ENCODE measurements around the gene UGT1A8. TPM values are rescaled to one million over a fixed set of nuclear protein-coding genes. Genes with fewer than 3 reads are reported as not detected.

Gene UGT1A8
- total and polyA plus RNA-seq, 10 donors: not detected

- 36 to 43% (median 38%) methylated on average over 11 of the region's 11 CpGs for WGBS, 5 donors
- peak; percentile 89 for DNase-seq
- peaks cover 0 to 21% (median 0%) of the 10 kb centered on the region in 7 donors for H3K27me3 ChIP-seq (replicated peaks in 1 of 7)
- no peak overlapping the region for H3K4me3 ChIP-seq
- H3K4me1 ChIP-seq: no peaks in the 10 kb centered on the region
- TF ChIP-seq CTCF (IDR thresholded peaks at IDR 0.05 in 8 of 11, conservative IDR thresholded peaks at IDR 0.05 in 3 of 11) (peak; percentile 48 to 88 (median 80)), POLR2AphosphoS5 (IDR thresholded peaks at IDR 0.05) (no peak)
- intact Hi-C loops (cut with DNase I; ENCODE audit: low total_unique reads): no loop called here
- H3K9me3 ChIP-seq: no peaks in the 10 kb centered on the region
- no peak overlapping the region for H3K27ac ChIP-seq
- no peaks in the 10 kb centered on the region for H3K36me3 ChIP-seq
Measured at GRCh38 chr2:233711312-233712008, 94.0 kb downstream of the UGT1A8 start.

GRCh38 chr2:233712611-233713261 is 95.3 kb downstream of the UGT1A8 start, which contains the start of gene UGT1A5:
TSS of gene UGT1A5 (plus strand) at chr2:233712907. CDS start at chr2:233712992, 85 bp downstream.
- Histone ChIP-seq H3K27ac (no peak within 1 kb of the TSS), H3K4me1 (no peaks in the 10 kb centered on the region), H3K4me3 (no peak within 1 kb of the TSS), H3K9me3 (no peaks in the 10 kb centered on the region), H3K27me3 (replicated peaks in 1 of 7) (peaks cover 0 to 32% (median 0%) of the 10 kb centered on the region in 7 donors), H3K36me3 (no peaks in the 10 kb centered on the region)
- 75 to 84% (median 84%) methylated on average over 14 of the region's 14 CpGs for WGBS, 5 donors
- intact Hi-C loops (cut with DNase I; ENCODE audit: low total_unique reads): no loop called here
- TF ChIP-seq POLR2AphosphoS5 (IDR thresholded peaks at IDR 0.05): no peak
- no peak for TF ChIP-seq POLR2A (IDR thresholded peaks at IDR 0.05)
- TF ChIP-seq CTCF (IDR thresholded peaks at IDR 0.05 in 8 of 11, conservative IDR thresholded peaks at IDR 0.05 in 3 of 11): no peak
- DNase-seq: no peak

- no peak for DNase-seq
- Histone ChIP-seq H3K4me1 (no peaks in the 10 kb centered on the region), H3K27me3 (replicated peaks in 1 of 7) (peaks cover 0 to 34% (median 0%) of the 10 kb centered on the region in 7 donors), H3K27ac (no peak overlapping the region), H3K4me3 (no peak overlapping the region), H3K9me3 (no peaks in the 10 kb centered on the region), H3K36me3 (no peaks in the 10 kb centered on the region)
- intact Hi-C loops (cut with DNase I; ENCODE audit: low total_unique reads): no loop called here
- TF ChIP-seq CTCF (IDR thresholded peaks at IDR 0.05 in 8 of 11, conservative IDR thresholded peaks at IDR 0.05 in 3 of 11) (no peak), POLR2A (IDR thresholded peaks at IDR 0.05) (no peak), POLR2AphosphoS5 (IDR thresholded peaks at IDR 0.05) (no peak)
- WGBS, 5 donors: 66 to 79% (median 69%) methylated on average over 7 of the region's 7 CpGs
Measured at GRCh38 chr2:233713262-233713615, 95.8 kb downstream of the UGT1A8 start.

- Histone ChIP-seq H3K4me3 (no peak overlapping the region), H3K27ac (no peak overlapping the region), H3K4me1 (no peaks in the 10 kb centered on the region), H3K36me3 (no peaks in the 10 kb centered on the region), H3K9me3 (no peaks in the 10 kb centered on the region), H3K27me3 (replicated peaks in 1 of 7) (peaks cover 0 to 30% (median 0%) of the 10 kb centered on the region in 7 donors)
- 54 to 73% (median 65%) methylated on average over 2 of the region's 2 CpGs for WGBS, 5 donors
- DNase-seq: no peak
- intact Hi-C loops (cut with DNase I; ENCODE audit: low total_unique reads): no loop called here
- TF ChIP-seq POLR2AphosphoS5 (IDR thresholded peaks at IDR 0.05) (no peak), CTCF (IDR thresholded peaks at IDR 0.05 in 8 of 11, conservative IDR thresholded peaks at IDR 0.05 in 3 of 11) (no peak), POLR2A (IDR thresholded peaks at IDR 0.05) (no peak)
Measured at GRCh38 chr2:233714121-233714520, 96.7 kb downstream of the UGT1A8 start.

All from spleen (tissue), 11 donors.